TTC549 (cell line): ENCODE measurements around the gene CAMTA1.

ENCODE experiments used
- FAIRE-seq: peaks from 2 replicates; lab custom pipeline; 2012; peaks lifted over from hg19 to GRCh38; lab: Jason Lieb, UNC

Gene CAMTA1

GRCh38 chr1:7077136-7077535 is 291.9 kb downstream of the CAMTA1 start:
- no peak for FAIRE-seq

DNA sequence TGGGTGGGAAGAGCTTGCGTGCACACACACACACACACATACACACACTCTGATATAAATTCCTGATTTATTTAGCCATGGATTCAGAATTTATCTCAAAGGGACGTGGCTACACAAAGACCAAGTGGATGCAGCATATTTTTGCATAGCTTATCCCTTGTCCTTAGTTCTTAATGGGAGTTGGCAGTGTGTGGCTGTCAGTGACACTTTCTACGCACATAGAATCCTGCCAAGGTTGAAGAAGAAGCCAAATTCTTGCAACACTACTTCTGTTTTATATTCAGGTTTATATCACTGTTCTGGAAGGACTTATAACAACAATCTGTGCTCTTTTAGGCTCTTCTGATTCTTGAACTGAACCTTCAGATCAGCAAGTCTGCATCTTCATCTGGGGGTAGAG is 292.7 kb downstream of the CAMTA1 start:
- no peak for FAIRE-seq

DNA sequence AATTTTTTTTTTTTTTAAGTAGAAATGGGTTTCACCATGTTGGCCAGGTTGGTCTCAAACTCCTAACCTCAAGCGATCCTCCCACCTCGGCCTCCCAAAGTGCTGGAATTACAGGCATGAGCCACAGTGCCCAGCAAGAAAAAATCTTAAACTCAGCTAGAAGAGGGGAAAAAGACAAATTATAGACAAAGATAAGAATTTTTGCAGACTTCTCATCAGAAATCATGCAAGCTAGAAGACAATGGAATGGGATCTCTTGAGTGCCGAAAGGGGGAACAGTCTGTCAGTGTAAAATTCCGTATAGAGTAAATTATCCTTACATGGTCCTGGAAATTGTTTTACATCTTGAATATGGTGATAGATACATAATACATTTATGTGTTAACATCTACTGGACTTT is 294.4 kb downstream of the CAMTA1 start:
- no peak for FAIRE-seq

- no peak for FAIRE-seq
These were observed 299.1 kb downstream of the CAMTA1 start for GRCh38 chr1:7084232-7084894.

- no peak for FAIRE-seq
These were observed 300.3 kb downstream of the CAMTA1 start for GRCh38 chr1:7085521-7085920.

DNA sequence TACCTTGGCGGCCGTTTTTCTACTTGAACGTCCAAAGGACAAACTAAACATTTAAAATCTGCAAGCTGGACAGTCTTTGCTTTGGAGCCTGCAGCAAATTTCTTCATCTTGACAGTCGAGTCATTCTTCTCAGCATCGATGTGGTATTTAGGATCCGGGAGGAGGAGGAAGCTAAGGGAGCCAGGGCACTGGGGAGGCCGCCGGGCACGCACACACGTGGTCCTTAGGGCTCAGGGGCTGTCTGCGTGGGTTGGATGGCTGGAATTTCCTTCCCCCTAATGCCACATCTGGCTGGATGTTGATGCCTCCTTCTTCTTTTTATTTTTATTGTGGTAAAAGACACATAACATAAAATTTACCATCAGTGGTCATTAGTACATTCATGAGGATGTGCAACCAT is 300.9 kb downstream of the CAMTA1 start:
- FAIRE-seq: no peak

DNA sequence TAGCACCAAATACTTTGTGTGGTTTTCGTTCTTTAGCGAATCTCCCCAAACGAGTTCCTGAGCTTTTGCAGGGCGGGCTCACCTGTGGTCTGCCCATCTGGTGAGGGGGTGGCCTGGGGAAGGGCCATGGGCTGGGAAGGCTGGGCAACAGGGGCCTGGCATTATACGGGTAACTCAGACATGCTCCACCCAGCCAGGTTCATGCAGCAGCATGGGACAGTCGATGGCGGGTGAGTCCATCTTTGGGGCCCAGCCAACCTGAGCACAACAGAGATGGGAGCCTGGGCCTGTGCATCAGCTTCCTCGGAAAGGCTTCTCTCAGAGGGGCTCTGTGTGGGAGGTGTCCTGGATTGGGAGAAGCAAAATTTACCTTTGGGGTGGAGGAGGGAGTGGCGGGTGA is 302.6 kb downstream of the CAMTA1 start:
- no peak for FAIRE-seq

- FAIRE-seq: no peak
These were observed 304.2 kb downstream of the CAMTA1 start for GRCh38 chr1:7089497-7089896.

DNA sequence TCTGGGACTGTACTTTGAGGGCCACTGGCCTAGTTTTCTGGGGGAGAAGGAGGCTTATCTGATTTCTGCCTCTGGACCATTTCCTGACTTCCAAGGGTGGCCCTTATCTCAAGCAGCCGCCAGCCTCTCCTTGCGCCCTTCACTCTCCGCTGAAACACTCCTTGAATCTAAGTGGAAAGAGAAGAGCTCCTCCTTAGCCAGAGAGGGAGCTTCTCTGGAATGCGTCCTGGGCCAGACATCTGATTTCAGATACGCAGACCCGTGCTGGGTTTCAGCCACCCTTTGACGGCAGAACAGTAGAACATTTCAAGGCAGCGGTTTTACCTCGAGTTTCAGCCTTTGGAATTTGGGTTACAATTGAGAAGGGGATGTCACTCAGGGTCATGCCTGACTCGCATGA is 308.0 kb downstream of the CAMTA1 start:
- FAIRE-seq: no peak

DNA sequence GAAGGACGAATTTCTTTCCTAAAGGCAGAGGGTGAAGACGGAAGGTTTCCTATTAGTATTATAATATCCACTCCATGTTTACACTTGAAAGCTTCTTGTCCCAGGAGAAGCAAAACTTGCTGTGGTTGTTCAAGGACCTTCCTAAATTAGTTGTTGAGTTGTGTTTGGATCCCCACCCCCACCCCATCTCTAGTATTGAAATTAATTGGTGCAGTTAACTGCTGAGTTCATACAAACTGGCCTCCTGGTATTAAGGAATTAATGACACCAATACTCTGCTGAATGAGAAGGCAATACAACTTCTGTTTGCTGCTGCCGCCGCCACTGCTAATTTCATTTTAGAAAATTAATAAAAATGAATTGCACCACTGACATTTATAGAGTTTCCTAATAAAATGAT is 308.8 kb downstream of the CAMTA1 start:
- no peak for FAIRE-seq

DNA sequence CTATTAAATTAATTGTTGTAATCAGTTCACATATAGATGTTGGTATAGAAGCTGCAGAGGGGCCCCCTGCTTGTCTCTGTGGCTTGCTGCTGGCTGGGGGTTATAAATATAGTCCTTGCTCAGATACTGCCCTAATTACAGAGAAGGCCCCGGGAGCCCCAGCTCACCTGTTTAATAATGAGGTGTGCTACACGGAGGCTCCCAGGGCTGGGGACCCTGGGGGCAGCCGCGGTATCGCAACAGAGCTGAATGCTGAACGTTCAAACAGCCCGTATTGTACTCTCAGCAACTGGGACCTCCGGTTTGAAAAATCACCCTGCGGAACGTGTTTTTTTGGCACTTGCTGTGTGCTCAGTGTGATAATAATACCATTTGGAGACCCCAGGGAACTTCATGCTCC is 309.3 kb downstream of the CAMTA1 start:
- no peak for FAIRE-seq

DNA sequence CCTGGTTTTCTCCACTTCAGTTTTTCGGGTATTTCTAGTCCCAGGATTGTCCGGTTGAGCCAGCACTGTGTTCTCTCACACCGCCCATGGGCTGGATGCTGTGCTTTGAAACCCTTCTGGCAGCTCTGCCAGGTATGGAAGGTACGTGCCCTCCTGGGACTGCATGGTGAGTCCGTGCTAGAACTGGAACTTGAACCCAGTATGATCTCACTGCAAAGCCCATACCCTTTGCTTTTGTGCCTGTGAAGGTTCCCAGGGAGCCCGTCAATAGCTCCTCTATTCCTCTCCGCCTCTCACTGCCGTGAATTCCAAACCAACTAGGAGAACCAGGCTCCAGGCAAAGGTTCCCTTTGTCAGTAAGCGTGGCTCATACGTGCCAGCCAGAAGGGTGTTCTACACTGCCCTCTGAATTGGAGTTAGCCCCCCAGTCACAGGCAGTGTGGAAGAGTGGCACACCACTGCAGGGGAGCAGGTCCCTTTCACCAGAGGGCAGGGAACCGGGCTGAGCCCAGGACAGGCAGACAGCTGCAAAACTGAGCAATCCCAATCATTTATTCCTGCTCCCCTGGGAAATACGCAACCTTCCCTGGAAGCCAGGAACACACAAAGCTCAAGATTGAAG is 310.2 kb downstream of the CAMTA1 start:
- no peak for FAIRE-seq

- no peak for FAIRE-seq
These were observed 312.8 kb downstream of the CAMTA1 start for GRCh38 chr1:7097938-7098592.

DNA sequence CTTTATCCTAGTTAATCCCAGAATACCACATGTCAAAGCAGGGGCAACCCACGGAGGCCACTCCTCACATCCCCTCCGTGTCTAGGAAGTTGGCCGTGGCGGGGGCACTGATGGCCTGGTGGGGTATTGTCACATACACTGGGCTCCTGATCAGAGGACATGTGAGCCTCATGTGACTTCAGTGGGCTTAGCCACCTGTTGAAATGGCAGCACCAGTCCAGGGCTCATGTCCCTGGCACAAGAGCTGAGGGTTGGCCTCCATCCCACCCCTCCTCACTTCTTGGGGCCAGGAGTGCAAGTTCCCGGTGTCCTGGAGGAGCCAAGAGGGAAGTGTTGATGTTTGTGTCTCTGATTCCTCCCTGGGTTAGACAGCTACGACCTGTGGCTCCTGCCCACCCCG is 313.4 kb downstream of the CAMTA1 start:
- FAIRE-seq: no peak

DNA sequence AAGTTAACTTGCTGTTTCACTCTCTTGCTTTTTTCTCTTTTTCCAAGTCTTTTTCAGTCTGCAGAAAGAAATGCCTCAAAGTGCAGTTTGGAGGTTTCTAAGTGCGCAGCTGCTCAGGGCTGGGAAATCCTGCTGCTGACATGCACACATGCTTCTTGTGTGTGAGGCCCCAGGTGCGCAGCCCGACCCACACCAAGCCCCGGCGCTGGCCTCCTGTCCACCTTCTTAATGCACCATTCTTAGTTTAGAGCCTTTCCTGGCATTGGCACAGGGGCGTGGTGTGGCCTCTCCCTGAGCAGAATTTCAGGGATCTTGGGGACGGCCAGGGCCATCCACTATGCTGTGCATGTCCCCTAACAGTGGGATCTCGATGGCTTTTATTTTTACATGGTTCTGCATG is 315.2 kb downstream of the CAMTA1 start:
- no peak for FAIRE-seq

DNA sequence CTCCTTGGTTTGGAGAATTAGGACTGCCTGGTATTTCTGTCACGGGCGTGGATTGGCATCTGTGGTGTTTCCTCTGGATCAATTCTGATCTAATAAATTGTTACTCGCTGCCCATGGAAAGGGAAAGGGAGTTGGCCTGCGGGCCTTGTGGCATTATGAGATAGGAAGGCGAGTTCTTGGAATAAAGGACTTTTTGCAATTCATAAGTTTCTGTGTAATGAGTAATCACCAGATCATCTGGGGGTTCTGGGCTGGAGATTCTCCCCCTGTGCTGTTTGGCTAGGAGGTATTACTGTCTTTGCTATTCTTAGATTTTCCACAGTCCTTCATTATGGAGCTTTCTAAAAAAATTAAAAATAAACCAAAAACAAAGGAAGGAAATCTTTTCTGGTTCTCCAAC is 315.9 kb downstream of the CAMTA1 start:
- no peak for FAIRE-seq

- FAIRE-seq: no peak
These were observed 318.1 kb downstream of the CAMTA1 start for GRCh38 chr1:7103361-7103782.

GRCh38 chr1:7103874-7104273 is 318.6 kb downstream of the CAMTA1 start:
- no peak for FAIRE-seq

DNA sequence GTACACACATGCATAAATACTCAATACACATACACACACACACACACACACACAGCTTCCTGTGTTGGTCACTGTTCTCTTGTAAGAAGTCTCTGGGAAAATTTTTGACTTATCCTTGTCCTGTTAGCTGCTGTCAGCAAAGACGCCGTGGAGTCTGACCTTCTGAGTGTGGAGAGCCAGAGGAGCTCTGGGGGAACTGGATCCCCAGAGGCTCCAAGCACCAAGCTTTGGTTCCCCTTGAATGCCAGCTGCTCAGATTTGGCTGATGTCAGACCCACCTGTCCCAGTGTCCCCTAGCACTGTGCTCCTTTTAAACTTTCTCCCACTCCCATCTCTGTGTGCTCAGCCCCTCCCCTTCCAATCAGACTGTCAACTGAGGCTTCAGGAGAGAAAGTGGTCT is 319.1 kb downstream of the CAMTA1 start:
- no peak for FAIRE-seq

DNA sequence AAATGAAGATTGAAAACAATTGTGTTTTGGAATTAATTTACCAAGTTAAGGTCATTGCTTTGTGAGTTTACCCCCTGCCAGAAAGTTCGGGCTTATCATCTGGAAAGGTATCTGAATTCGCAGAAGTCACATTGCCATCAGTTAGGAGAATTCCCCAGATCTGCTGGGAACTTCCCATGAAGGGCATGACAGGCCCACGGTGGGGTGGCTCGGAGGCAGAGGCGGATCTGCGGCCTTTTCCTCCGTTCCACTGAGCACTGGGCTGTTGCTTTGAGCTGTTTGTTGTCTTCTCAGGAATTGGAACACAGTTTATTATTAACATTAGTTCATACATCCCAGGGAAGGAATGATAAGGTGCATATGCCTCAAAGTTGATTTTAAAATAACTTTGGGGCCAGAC is 320.0 kb downstream of the CAMTA1 start:
- no peak for FAIRE-seq

DNA sequence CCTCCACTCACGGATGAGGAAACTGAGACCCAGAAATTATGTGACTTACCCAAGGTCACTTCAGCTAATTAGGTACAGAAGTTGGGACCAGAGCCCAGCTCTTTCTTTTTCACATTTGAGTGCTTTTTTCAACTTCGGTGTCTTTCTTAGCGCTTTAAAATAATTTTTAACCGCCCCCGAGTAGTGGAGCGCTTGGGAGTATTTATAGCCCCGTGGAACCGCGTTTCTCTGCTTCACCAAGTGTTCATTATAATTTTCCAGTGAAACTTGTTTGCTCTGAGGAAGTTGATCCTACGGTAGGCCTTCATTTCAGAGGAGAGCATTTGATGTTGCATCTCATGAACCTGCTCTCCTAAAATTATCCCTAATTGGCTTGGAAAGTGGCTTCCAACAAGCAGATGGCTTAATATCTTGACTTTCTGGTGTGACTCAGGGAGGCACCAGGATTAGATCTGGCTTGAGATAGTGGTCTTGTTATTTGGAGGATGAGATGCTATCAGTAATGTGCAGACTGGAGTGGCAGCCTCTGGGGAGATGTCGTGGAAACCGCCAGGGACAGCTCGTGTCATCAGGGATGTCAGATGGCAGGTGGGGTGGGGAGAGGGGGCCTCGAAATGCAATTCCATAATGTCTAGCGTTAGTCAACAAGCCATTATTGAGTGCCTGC is 321.3 kb downstream of the CAMTA1 start:
- no peak for FAIRE-seq

- no peak for FAIRE-seq
These were observed 322.0 kb downstream of the CAMTA1 start for GRCh38 chr1:7107109-7107830.

GRCh38 chr1:7108251-7108650 is 323.0 kb downstream of the CAMTA1 start:
- FAIRE-seq: no peak
